ENCODE results near the gene CD248.
"Not testable (repeated sequence)": the region's sequence is repeated elsewhere in the genome, so short reads cannot be mapped to it uniquely, and the experiment has no call there.

CD248 gene

GRCh38 chr11:66311965-66312548, 4.8 kb downstream of the CD248 start:
- peak; percentile 94 for DNase-seq

- no peak for DNase-seq
Observed at GRCh38 chr11:66311470-66311964, 5.3 kb downstream of the CD248 start.

- DNase-seq: not testable (repeated sequence)
Observed at GRCh38 chr11:66310803-66311440, 5.9 kb downstream of the CD248 start.

GRCh38 chr11:66310324-66310723, 6.5 kb downstream of the CD248 start:
- no peak for DNase-seq

GRCh38 chr11:66309475-66309874, 7.4 kb downstream of the CD248 start:
- no peak for DNase-seq

GRCh38 chr11:66302656-66303055, 14.2 kb downstream of the CD248 start:
- no peak for DNase-seq

- DNase-seq: no peak
Observed at GRCh38 chr11:66299186-66299585, 17.7 kb downstream of the CD248 start.

- DNase-seq: no peak
Observed at GRCh38 chr11:66297610-66298009, 19.2 kb downstream of the CD248 start.

GRCh38 chr11:66294626-66295620, 21.9 kb downstream of the CD248 start:
- DNase-seq: no peak

- no peak for DNase-seq
Observed at GRCh38 chr11:66293777-66294625, 22.8 kb downstream of the CD248 start.

GRCh38 chr11:66293352-66293751, 23.5 kb downstream of the CD248 start:
- DNase-seq: no peak

GRCh38 chr11:66292543-66293332, 24.1 kb downstream of the CD248 start:
- DNase-seq: no peak

GRCh38 chr11:66291706-66292542, 24.9 kb downstream of the CD248 start, which contains the start of gene TMEM151A:
Gene TMEM151A (plus strand): TSS chr11:66291894. CDS start chr11:66292014, 120 bp downstream.
- DNase-seq: no peak

GRCh38 chr11:66291303-66291705, 25.5 kb downstream of the CD248 start:
- no peak for DNase-seq

- DNase-seq: no peak
Observed at GRCh38 chr11:66290330-66290621, 26.6 kb downstream of the CD248 start.

GRCh38 chr11:66289548-66290329, 27.1 kb downstream of the CD248 start:
- DNase-seq: no peak

- peak; percentile 99 for DNase-seq
Observed at GRCh38 chr11:66288671-66289547, 27.9 kb downstream of the CD248 start, which contains the start of gene YIF1A. Gene YIF1A (minus strand): TSS chr11:66289143. CDS start chr11:66288985, 158 bp downstream.

GRCh38 chr11:66287889-66288670, 28.8 kb downstream of the CD248 start:
- no peak for DNase-seq
